Glomerular visceral epithelial cell (primary cell): ENCODE data around the gene KCNJ18.
"Not testable (repeated sequence)": the region's sequence is repeated elsewhere in the genome, so short reads cannot be mapped to it uniquely, and the experiment has no call there.

ENCODE experiments used
- DNase-seq: peaks from one replicate; pipeline ENCODE4 v3.0.0-alpha.2; 2016; ENCODE audit errors: extremely low spot score

Gene KCNJ18

GRCh38 chr17:21685061-21685795, 7.1 kb upstream of the KCNJ18 start:
- not testable (repeated sequence) for DNase-seq

- no peak for DNase-seq
Measured at GRCh38 chr17:21686165-21687015, 5.9 kb upstream of the KCNJ18 start.

- no peak for DNase-seq
Measured at GRCh38 chr17:21687136-21687953, 5.0 kb upstream of the KCNJ18 start.

- no peak for DNase-seq
Measured at GRCh38 chr17:21688293-21688949, 3.9 kb upstream of the KCNJ18 start.

- peak; percentile 94 for DNase-seq
Measured at GRCh38 chr17:21689604-21690003, 2.7 kb upstream of the KCNJ18 start.

- DNase-seq: not testable (repeated sequence)
Measured at GRCh38 chr17:21690811-21691210, 1.5 kb upstream of the KCNJ18 start.

GRCh38 chr17:21691481-21691880, 842 bp upstream of the KCNJ18 start:
- not testable (repeated sequence) for DNase-seq

GRCh38 chr17:21692704-21693065, 362 bp downstream of the KCNJ18 start:
- DNase-seq: not testable (repeated sequence)

- DNase-seq: not testable (repeated sequence)
Measured at GRCh38 chr17:21693391-21693796, 1.1 kb downstream of the KCNJ18 start.

GRCh38 chr17:21693937-21694336, 1.6 kb downstream of the KCNJ18 start:
- not testable (repeated sequence) for DNase-seq

- not testable (repeated sequence) for DNase-seq
Measured at GRCh38 chr17:21696227-21696626, 3.9 kb downstream of the KCNJ18 start.

- not testable (repeated sequence) for DNase-seq
Measured at GRCh38 chr17:21696842-21697507, 4.7 kb downstream of the KCNJ18 start.

- DNase-seq: not testable (repeated sequence)
Measured at GRCh38 chr17:21697508-21697860, 5.2 kb downstream of the KCNJ18 start.

GRCh38 chr17:21698437-21699075, 6.2 kb downstream of the KCNJ18 start:
- DNase-seq: not testable (repeated sequence)

GRCh38 chr17:21699124-21699523, 6.8 kb downstream of the KCNJ18 start:
- DNase-seq: not testable (repeated sequence)

- DNase-seq: not testable (repeated sequence)
Measured at GRCh38 chr17:21699573-21700236, 7.4 kb downstream of the KCNJ18 start.

GRCh38 chr17:21701090-21701489, 8.8 kb downstream of the KCNJ18 start:
- not testable (repeated sequence) for DNase-seq

- DNase-seq: not testable (repeated sequence)
Measured at GRCh38 chr17:21702029-21702428, 9.7 kb downstream of the KCNJ18 start.

GRCh38 chr17:21702521-21702920, 10.2 kb downstream of the KCNJ18 start:
- DNase-seq: not testable (repeated sequence)
